B cell (primary cell): ENCODE results near the gene OR2F2.

Experiments
- EZH2 ChIP-seq: IDR thresholded peaks from 2 replicates; pipeline ENCODE4 v1.6.1; 2012; ENCODE audit warnings: borderline replicate concordance, low read depth, mild to moderate bottlenecking, moderate library complexity, low read length; ENCODE audit not compliant: insufficient read depth, poor library complexity, severe bottlenecking
- TF ChIP-seq, protein P1 (sequence below): fragments of 200-600 bp; IDR thresholded peaks from one replicate; pipeline ENCODE4 v1.8.0; 2022; ENCODE audit warnings: antibody characterized with exemption, mild to moderate bottlenecking

GRCh38 chr7:143934526-143935325, at the start of gene OR2F2:
- TF ChIP-seq, protein P1, sequence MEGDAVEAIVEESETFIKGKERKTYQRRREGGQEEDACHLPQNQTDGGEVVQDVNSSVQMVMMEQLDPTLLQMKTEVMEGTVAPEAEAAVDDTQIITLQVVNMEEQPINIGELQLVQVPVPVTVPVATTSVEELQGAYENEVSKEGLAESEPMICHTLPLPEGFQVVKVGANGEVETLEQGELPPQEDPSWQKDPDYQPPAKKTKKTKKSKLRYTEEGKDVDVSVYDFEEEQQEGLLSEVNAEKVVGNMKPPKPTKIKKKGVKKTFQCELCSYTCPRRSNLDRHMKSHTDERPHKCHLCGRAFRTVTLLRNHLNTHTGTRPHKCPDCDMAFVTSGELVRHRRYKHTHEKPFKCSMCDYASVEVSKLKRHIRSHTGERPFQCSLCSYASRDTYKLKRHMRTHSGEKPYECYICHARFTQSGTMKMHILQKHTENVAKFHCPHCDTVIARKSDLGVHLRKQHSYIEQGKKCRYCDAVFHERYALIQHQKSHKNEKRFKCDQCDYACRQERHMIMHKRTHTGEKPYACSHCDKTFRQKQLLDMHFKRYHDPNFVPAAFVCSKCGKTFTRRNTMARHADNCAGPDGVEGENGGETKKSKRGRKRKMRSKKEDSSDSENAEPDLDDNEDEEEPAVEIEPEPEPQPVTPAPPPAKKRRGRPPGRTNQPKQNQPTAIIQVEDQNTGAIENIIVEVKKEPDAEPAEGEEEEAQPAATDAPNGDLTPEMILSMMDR: no peak
- no peak for TF ChIP-seq EZH2
